OCI-LY7 (cell line): Measurements from ENCODE around the gene EXOC4.

ENCODE experiments used
- CTCF ChIP-seq: fragments of 200-600 bp; sonication (generic); conservative IDR thresholded peaks from 2 replicates; pipeline ENCODE4 v1.5.1; 2014; ENCODE audit warnings: mild to moderate bottlenecking, antibody characterized with exemption, low read length, moderate library complexity, mixed read lengths
- EZH2phosphoT487 ChIP-seq: fragments of 200-600 bp; sonication (generic); IDR thresholded peaks from 2 replicates; pipeline ENCODE4 v1.6.1; 2018; ENCODE audit warnings: low read depth, borderline replicate concordance, mild to moderate bottlenecking, mixed run types, antibody characterized with exemption, low read length, moderate library complexity, mixed read lengths

- no peak for TF ChIP-seq CTCF
- TF ChIP-seq EZH2phosphoT487, result no peak
Observed at GRCh38 chr7:133815611-133816210, 562.8 kb downstream of the EXOC4 start.
